ENCODE results near the gene OR10H1.
"Not testable (repeated sequence)": the region's sequence is repeated elsewhere in the genome, so short reads cannot be mapped to it uniquely, and the experiment has no call there.

Gene OR10H1

DNA sequence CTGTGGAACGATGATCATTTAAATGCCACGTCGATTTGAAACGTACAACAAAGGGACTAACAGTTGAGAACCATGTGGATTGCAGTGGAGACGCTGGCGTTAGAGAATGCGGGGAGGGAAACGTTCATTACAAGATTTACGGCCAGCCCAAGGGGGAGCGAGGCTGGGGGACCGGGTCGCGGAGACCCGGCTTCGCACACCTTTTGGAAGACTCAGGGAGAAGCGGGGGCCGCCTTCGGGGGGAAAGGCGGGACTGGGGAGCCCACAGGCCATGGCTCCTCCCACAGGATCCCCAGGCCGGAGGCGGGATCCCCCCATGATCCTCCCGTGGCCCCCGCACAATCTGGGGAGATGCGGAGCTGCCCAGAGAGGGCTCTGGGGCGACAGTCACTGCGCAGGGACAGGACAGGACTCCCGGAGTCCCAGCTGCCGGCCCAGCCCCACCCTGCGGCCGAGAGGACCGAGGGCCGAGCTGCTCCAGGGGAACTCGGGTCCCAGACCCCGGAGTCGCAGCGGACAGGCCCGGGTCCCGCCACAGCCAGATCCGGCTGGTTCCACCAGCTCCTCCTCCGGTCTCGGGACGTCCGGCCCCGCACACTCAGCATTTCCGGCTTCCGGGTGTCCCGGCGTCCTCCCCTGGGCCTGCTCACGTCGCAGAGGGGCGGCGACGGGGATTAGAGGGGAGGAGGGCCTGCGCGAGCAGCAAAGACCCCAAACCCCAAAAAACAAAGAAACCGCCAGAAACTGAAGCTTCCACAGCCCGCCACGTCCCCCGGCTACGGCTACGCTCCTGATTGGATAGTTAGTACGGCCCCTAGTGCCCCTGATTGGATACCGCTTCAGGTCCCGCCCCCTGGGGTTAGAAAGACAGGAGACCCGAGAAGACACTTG lies 21.1 kb upstream of the OR10H1 start:
- peak overlapping the region; percentile 82 for H3K4me3 ChIP-seq (ENCODE audit: low read depth, low read length)
- peak; percentile 93 for DNase-seq (ENCODE audit: low read depth)
- TF ChIP-seq CTCF (IDR thresholded peaks at IDR 0.05; ENCODE audit: control insufficient read depth, extremely low read depth, insufficient read depth) = no peak

DNA sequence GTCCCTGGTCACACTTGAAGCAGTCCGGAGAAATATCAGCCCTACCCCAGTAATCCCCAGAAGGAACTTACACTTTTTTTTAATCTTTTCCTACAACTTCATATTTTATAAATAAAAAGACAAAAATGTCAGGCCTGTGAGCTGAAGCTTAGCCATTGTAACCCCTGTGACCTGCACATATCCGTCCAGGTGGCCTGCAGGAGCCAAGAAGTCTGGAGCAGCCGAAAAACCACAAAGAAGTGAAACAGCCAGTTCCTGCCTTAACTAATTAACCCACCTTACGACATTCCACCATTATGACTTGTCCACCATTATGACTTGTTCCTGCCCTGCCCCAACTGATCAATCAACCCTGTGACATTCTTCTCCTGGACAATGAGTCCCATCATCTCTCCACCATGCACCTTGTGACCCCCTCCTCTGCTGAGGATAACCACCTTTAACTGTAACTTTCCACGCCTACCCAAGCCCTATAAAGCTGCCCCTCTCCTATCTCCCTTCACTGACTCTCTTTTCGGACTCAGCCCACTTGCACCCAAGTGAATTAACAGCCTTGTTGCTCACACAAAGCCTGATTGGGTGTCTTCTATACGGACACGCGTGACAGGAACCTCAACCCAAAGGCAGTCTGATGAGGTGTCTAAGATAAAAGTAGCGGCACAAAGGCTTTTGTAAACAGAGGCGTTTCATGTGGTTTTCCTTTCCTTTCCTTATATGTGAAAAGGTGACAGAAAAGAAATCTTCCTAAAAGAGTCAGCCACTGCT lies 20.3 kb upstream of the OR10H1 start:
- H3K4me3 ChIP-seq (ENCODE audit: low read depth, low read length) = peak overlapping the region; percentile 82
- not testable (repeated sequence) for DNase-seq (ENCODE audit: low read depth)

- H3K4me3 ChIP-seq (ENCODE audit: low read depth, low read length); DNase-seq (ENCODE audit: low read depth): not testable (repeated sequence)
Observed at GRCh38 chr19:15834232-15834631, 18.8 kb upstream of the OR10H1 start.

DNA sequence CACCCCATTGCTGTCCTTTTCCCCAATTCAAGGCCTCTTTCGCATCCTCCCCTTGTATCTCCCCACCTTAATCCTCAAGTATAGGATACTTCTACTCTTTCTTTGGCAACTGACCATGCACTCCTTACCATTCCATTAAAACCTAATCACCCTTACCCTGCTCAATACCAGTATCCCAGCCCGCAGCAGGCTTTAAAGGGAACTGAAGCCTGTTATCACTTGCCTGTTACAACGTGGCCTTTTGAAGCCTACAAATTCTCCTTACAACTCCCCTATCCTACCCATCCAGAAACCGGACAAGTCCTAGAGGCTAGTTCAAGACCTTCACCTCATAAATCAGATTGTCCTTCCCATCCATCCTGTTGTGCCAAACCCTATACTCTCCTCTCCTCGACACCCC lies 16.2 kb upstream of the OR10H1 start:
- DNase-seq (ENCODE audit: low read depth) = no peak
- no peak overlapping the region for H3K4me3 ChIP-seq (ENCODE audit: low read depth, low read length)
- no peak for TF ChIP-seq CTCF (IDR thresholded peaks at IDR 0.05; ENCODE audit: control insufficient read depth, extremely low read depth, insufficient read depth)

DNA sequence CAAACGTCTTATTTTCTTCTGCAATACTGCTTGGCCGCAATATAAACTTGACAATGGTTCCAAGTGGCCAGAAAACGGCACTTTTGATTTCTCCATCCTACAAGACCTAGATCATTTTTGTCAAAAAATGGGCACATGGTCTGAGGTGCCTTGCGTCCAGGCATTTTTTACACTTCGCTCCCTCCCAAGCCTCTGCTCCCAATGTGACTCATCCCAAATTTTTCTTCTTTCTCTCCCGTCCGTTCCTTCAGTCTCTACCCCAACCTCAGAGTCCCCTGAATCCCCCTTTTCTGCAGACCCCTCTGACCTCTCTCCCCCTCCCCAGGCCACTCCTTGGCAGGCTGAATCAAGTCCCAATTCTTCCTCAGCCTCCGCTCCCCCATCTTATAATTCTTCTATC lies 14.3 kb upstream of the OR10H1 start:
- no peak for TF ChIP-seq CTCF (IDR thresholded peaks at IDR 0.05; ENCODE audit: control insufficient read depth, extremely low read depth, insufficient read depth)
- no peak for DNase-seq (ENCODE audit: low read depth)
- H3K4me3 ChIP-seq (ENCODE audit: low read depth, low read length) = no peak overlapping the region

DNA sequence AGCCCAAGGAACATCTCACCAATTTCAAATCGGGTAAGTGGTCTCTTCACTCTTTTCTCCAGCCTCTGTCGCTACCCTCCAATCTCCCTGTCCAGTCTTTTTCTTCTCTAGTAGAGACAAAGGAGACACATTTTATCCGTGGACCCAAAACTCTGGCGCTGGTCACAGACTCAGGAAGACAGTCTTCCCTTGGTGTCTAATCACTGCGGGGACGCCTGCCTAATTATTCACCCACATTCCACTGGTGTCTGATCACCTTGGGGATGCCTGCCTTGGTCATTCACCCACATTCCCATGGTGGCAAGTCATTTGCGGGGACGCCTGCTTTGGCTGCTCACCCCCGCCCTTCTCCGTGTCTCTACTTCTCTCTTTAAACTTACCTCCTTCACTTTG lies 13.8 kb upstream of the OR10H1 start:
- no peak for DNase-seq (ENCODE audit: low read depth)
- no peak for TF ChIP-seq CTCF (IDR thresholded peaks at IDR 0.05; ENCODE audit: control insufficient read depth, extremely low read depth, insufficient read depth)
- H3K4me3 ChIP-seq (ENCODE audit: low read depth, low read length) = no peak overlapping the region

DNA sequence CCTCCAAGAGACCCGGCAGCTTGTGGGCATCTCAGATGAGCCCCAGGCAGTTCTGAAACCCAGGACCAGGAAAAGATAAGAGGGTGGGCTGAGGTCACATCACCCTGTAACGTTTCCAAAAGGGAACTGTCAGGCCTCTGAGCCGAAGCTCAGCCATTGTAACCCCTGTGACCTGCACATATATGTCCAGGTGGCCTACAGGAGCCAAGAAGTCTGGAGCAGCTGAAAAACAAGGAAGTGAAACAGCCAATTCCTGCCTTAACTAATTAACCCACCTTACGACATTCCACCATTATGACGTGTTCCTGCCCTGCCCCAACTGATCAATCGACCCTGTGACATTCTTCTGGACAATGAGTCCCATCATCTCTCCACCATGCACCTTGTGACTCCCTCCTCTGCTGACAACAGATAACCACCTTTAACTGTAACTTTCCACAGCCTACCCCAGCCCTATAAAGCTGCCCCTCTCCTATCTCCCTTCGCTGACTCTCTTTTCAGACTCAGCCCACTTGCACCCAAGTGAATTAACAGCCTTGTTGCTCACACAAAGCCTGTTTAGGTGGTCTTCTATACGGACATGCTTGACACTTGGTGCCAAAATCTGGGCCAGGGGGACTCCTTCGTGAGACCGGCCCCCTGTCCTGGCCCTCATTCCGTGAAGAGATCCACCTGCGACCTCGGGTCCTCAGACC lies 13.3 kb upstream of the OR10H1 start:
- DNase-seq (ENCODE audit: low read depth); H3K4me3 ChIP-seq (ENCODE audit: low read depth, low read length): not testable (repeated sequence)

GRCh38 chr19:15828121-15828610 lies 12.7 kb upstream of the OR10H1 start:
- H3K4me3 ChIP-seq (ENCODE audit: low read depth, low read length) = no peak overlapping the region
- DNase-seq (ENCODE audit: low read depth) = no peak
- no peak for TF ChIP-seq CTCF (IDR thresholded peaks at IDR 0.05; ENCODE audit: control insufficient read depth, extremely low read depth, insufficient read depth)

Data from LNCaP clone FGC (cell line).